ENCODE measurements around the gene TRIM65. TPM values are rescaled to one million over a fixed set of nuclear protein-coding genes. Genes with fewer than 3 reads are reported as not detected.

The TRIM65 gene
- total RNA-seq, 2 donors from 2014 or later = 27.4 to 35.3 TPM

GRCh38 chr17:75908201-75908600, 11.4 kb upstream of the TRIM65 start:
- TF ChIP-seq CTCF (conservative IDR thresholded peaks at IDR 0.05) = no peak
- Mint-ChIP-seq H3K4me1 (no peaks in the 10 kb centered on the region), H3K27ac (no peak overlapping the region), H3K4me3 (no peak overlapping the region), H3K27me3 (ENCODE audit: insufficient read depth) (no peaks in the 10 kb centered on the region), H3K9me3 (no peaks in the 10 kb centered on the region), H3K36me3 (ENCODE audit: low read depth) (no peaks in the 10 kb centered on the region)
- no peaks in the 10 kb centered on the region for H3K27me3 ChIP-seq (ENCODE audit: control insufficient read depth, insufficient read depth, low read length, poor library complexity, severe bottlenecking)
- WGBS, 2 experiments (ENCODE audit: insufficient coverage in 1 of 2, insufficient read length in 1 of 2) = 95% methylated on average over 3 to 6 of the region's 6 CpGs
- no peak overlapping the region for H3K27ac ChIP-seq (ENCODE audit: low read depth, low read length)
- H3K4me3 ChIP-seq (ENCODE audit: low read length) = no peak overlapping the region
- H3K36me3 ChIP-seq (ENCODE audit: control insufficient read depth, insufficient read depth, low read length) = peaks cover 12% of the 10 kb centered on the region
- H3K9me3 ChIP-seq (ENCODE audit: control insufficient read depth, low read length) = no peaks in the 10 kb centered on the region
- no peak overlapping the region for H3K9ac ChIP-seq (ENCODE audit: extremely low read depth, low read length, poor library complexity, severe bottlenecking)
- H3K4me1 ChIP-seq (ENCODE audit: control insufficient read depth, insufficient read depth, low read length) = peaks cover 7% of the 10 kb centered on the region
- no peak for DNase-seq

- Mint-ChIP-seq H3K27me3 (ENCODE audit: insufficient read depth) (no peaks in the 10 kb centered on the region), H3K27ac (no peak overlapping the region), H3K4me3 (no peak overlapping the region), H3K4me1 (no peaks in the 10 kb centered on the region), H3K36me3 (ENCODE audit: low read depth) (peaks cover 8% of the 10 kb centered on the region), H3K9me3 (no peaks in the 10 kb centered on the region)
- no peak overlapping the region for H3K9ac ChIP-seq (ENCODE audit: extremely low read depth, low read length, poor library complexity, severe bottlenecking)
- TF ChIP-seq CTCF (conservative IDR thresholded peaks at IDR 0.05) = no peak
- 91% methylated on average over 7 to 10 of the region's 10 CpGs for WGBS, 2 experiments (ENCODE audit: insufficient coverage in 1 of 2, insufficient read length in 1 of 2)
- H3K27me3 ChIP-seq (ENCODE audit: control insufficient read depth, insufficient read depth, low read length, poor library complexity, severe bottlenecking) = no peaks in the 10 kb centered on the region
- H3K4me3 ChIP-seq (ENCODE audit: low read length) = no peak overlapping the region
- H3K27ac ChIP-seq (ENCODE audit: low read depth, low read length) = no peak overlapping the region
- no peak for DNase-seq
- H3K36me3 ChIP-seq (ENCODE audit: control insufficient read depth, insufficient read depth, low read length) = peaks cover 14% of the 10 kb centered on the region
- H3K4me1 ChIP-seq (ENCODE audit: control insufficient read depth, insufficient read depth, low read length) = peaks cover 7% of the 10 kb centered on the region
- no peaks in the 10 kb centered on the region for H3K9me3 ChIP-seq (ENCODE audit: control insufficient read depth, low read length)
Measured at GRCh38 chr17:75906143-75906884, 9.6 kb upstream of the TRIM65 start.

- peak within 1 kb of the TSS; percentile 86 for H3K4me3 ChIP-seq (ENCODE audit: low read length)
- WGBS, 2 experiments (ENCODE audit: insufficient coverage in 1 of 2, insufficient read length in 1 of 2) = 9 to 16% methylated on average over 43 to 68 of the region's 69 CpGs
Measured at GRCh38 chr17:75904749-75905521, 8.2 kb upstream of the TRIM65 start, which contains the start of gene MRPL38. Gene MRPL38 (minus strand): TSS chr17:75904884. CDS start chr17:75904875, 9 bp downstream.

More at GRCh38 chr17:75904749-75905521, 8.2 kb upstream of the TRIM65 start, which contains the start of gene MRPL38:
- DNase-seq = peak; percentile 100
- Histone ChIP-seq H3K36me3 (ENCODE audit: control insufficient read depth, insufficient read depth, low read length) (peaks cover 27% of the 10 kb centered on the region), H3K27me3 (ENCODE audit: control insufficient read depth, insufficient read depth, low read length, poor library complexity, severe bottlenecking) (no peaks in the 10 kb centered on the region), H3K4me1 (ENCODE audit: control insufficient read depth, insufficient read depth, low read length) (no peaks in the 10 kb centered on the region), H3K9me3 (ENCODE audit: control insufficient read depth, low read length) (no peaks in the 10 kb centered on the region), H3K27ac (ENCODE audit: low read depth, low read length) (peak within 1 kb of the TSS; percentile 85), H3K9ac (ENCODE audit: extremely low read depth, low read length, poor library complexity, severe bottlenecking) (peak within 1 kb of the TSS; percentile 49)
- H3K27me3 Mint-ChIP-seq (ENCODE audit: insufficient read depth) = no peaks in the 10 kb centered on the region
- H3K27ac Mint-ChIP-seq = peak within 1 kb of the TSS; percentile 96
- H3K4me3 Mint-ChIP-seq = peak within 1 kb of the TSS; percentile 72
- H3K36me3 Mint-ChIP-seq (ENCODE audit: low read depth) = peaks cover 13% of the 10 kb centered on the region
- TF ChIP-seq CTCF (conservative IDR thresholded peaks at IDR 0.05) = peak; percentile 100
- no peaks in the 10 kb centered on the region for H3K9me3 Mint-ChIP-seq
- H3K4me1 Mint-ChIP-seq = no peaks in the 10 kb centered on the region
